ENCODE data around the gene CDH5. TPM values are rescaled to one million over a fixed set of nuclear protein-coding genes. Genes with fewer than 3 reads are reported as not detected.

The CDH5 gene
- total RNA-seq, 1 experiment from 2014 or later: 0.26 TPM

DNA sequence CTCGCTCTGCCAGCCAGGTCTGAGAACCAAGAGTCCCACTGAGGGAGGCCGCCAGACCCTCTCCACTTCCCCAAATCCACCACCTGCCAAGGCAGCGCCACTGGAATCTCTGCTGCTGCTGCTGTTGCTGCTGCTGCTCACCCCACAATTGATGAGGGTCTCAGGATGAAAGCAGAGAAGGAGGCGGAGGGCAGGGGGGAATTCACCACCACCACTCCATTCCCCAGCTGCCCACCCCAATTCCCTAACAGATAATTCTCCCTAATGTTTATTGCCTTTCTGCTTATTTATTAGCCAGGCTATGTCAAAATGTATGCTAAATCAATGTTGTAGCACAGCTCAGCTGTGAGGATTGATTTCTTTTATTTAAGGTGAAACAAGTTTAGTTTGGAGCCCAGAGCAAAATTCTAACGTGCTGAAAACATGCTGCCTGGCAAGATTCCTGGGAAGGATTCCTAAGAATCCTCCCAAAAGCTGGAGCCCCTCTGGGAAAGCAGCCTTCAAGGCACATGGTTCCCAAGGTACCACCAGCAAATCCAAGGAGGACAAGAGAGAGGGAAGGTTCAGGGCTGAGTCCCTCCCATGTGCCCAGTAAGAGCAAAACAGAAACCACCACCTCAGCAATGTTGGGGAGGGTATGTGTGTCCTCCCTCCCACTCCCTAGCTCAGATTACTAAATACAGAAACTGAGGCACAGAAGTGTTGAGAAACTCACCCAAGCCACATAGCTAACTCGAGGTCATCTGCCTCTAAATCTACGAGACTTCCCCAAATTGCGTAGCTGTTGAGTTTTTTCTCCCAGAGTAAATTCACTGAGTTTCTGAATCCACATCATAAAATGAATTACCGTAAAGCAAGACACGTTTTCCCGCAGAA lies 12.2 kb upstream of the CDH5 start:
- BruUV-seq (replicated peaks): no TSS peak
- TF ChIP-seq, protein P1, sequence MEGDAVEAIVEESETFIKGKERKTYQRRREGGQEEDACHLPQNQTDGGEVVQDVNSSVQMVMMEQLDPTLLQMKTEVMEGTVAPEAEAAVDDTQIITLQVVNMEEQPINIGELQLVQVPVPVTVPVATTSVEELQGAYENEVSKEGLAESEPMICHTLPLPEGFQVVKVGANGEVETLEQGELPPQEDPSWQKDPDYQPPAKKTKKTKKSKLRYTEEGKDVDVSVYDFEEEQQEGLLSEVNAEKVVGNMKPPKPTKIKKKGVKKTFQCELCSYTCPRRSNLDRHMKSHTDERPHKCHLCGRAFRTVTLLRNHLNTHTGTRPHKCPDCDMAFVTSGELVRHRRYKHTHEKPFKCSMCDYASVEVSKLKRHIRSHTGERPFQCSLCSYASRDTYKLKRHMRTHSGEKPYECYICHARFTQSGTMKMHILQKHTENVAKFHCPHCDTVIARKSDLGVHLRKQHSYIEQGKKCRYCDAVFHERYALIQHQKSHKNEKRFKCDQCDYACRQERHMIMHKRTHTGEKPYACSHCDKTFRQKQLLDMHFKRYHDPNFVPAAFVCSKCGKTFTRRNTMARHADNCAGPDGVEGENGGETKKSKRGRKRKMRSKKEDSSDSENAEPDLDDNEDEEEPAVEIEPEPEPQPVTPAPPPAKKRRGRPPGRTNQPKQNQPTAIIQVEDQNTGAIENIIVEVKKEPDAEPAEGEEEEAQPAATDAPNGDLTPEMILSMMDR (conservative IDR thresholded peaks at IDR 0.05; ENCODE audit: low read depth, low read length): no peak
- TF ChIP-seq EZH2 (IDR thresholded peaks at IDR 0.05; ENCODE audit: borderline replicate concordance, low read depth, low read length, poor library complexity, severe bottlenecking): no peak
- H3K36me3 ChIP-seq (ENCODE audit: insufficient read depth, low read length, poor library complexity, severe bottlenecking): no peaks in the 10 kb centered on the region
- POLR2A ChIA-PET (ENCODE audit: low non-redundant PET): no interaction called here
- H3K4me1 ChIP-seq (ENCODE audit: insufficient read depth, low read length, poor library complexity, severe bottlenecking): no peaks in the 10 kb centered on the region
- no peak overlapping the region for H3K4me3 ChIP-seq (ENCODE audit: low read depth, low read length, poor library complexity, severe bottlenecking)
- H3K27ac ChIP-seq (ENCODE audit: low read depth, low read length, poor library complexity, severe bottlenecking): no peak overlapping the region
- CTCF ChIA-PET: interaction anchor here (0.6 kb wide), 1 partner anchor 9 kb away, joined by 5 read pairs; no protein-coding TSS in a partner anchor
- H3K9me3 ChIP-seq (ENCODE audit: low read depth, low read length, poor library complexity, severe bottlenecking): no peaks in the 10 kb centered on the region
- intact Hi-C loops (cut with micrococcal nuclease; ENCODE audit: unreplicated experiment): no loop called here
- DNase-seq (ENCODE audit: low spot score): no peak
- H3K27me3 ChIP-seq (replicated peaks; ENCODE audit: insufficient read depth, low read depth, low read length, poor library complexity): no peaks in the 10 kb centered on the region

DNA sequence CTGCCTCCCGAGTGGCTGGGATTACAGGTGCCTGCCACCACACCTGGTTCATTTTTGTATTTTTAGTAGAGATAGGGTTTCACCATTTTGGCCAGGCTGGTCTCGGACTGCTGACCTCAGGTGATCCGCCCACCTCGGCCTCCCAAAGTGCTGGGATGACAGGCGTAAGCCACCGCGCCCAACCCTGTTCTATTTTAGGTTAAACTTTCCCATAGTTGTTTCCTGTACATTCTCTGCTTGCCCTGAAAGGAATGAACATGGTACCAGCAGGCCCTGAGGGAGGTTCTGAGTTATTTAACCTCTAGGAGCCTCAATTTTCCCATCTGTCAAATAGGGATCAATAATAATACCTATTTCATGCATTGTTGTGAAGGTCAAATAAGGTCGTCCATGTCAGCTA lies 11.0 kb upstream of the CDH5 start:
- no peaks in the 10 kb centered on the region for H3K4me1 ChIP-seq (ENCODE audit: insufficient read depth, low read length, poor library complexity, severe bottlenecking)
- no peaks in the 10 kb centered on the region for H3K36me3 ChIP-seq (ENCODE audit: insufficient read depth, low read length, poor library complexity, severe bottlenecking)
- H3K4me3 ChIP-seq (ENCODE audit: low read depth, low read length, poor library complexity, severe bottlenecking): no peak overlapping the region
- no peaks in the 10 kb centered on the region for H3K27me3 ChIP-seq (replicated peaks; ENCODE audit: insufficient read depth, low read depth, low read length, poor library complexity)
- no peak for TF ChIP-seq EZH2 (IDR thresholded peaks at IDR 0.05; ENCODE audit: borderline replicate concordance, low read depth, low read length, poor library complexity, severe bottlenecking)
- TF ChIP-seq, protein P1 (conservative IDR thresholded peaks at IDR 0.05; ENCODE audit: low read depth, low read length): no peak
- BruUV-seq (replicated peaks): no TSS peak
- H3K27ac ChIP-seq (ENCODE audit: low read depth, low read length, poor library complexity, severe bottlenecking): no peak overlapping the region
- ChIA-PET CTCF (interaction anchor here (0.6 kb wide), 1 partner anchor 9 kb away, joined by 12 read pairs; no protein-coding TSS in a partner anchor), POLR2A (ENCODE audit: low non-redundant PET) (no interaction called here)
- intact Hi-C loops (cut with micrococcal nuclease; ENCODE audit: unreplicated experiment): no loop called here
- H3K9me3 ChIP-seq (ENCODE audit: low read depth, low read length, poor library complexity, severe bottlenecking): no peaks in the 10 kb centered on the region
- no peak for DNase-seq (ENCODE audit: low spot score)

DNA sequence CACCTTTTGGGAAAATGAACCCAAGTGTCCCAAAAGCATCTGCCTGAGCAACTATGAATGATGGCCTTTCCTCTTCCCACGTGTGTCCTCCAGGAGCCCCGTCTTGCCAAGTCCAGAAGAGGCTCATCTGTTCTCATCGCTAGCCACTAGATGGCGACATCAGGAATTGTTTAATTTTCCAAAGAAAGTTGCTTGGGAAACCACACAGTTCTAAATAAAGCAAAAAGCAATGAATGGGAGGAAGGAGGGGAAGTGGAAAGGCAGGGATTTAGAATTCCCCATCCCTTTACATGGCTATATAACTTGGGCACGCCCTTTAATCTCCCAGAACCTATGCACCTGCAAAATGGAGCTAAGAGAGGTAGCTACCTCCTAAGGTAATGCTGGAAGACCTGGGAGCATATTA lies 9.0 kb upstream of the CDH5 start:
- CTCF ChIA-PET: interaction anchor here (1.0 to 1.1 kb wide), 2 partner anchors 12 to 14 kb away, joined by 4 to 6 read pairs; no protein-coding TSS in a partner anchor
- BruUV-seq (replicated peaks): no TSS peak
- no peak overlapping the region for H3K4me3 ChIP-seq (ENCODE audit: low read depth, low read length, poor library complexity, severe bottlenecking)
- TF ChIP-seq, protein P1 (conservative IDR thresholded peaks at IDR 0.05; ENCODE audit: low read depth, low read length): peak; percentile 87
- TF ChIP-seq EZH2 (IDR thresholded peaks at IDR 0.05; ENCODE audit: borderline replicate concordance, low read depth, low read length, poor library complexity, severe bottlenecking): no peak
- no peaks in the 10 kb centered on the region for H3K4me1 ChIP-seq (ENCODE audit: insufficient read depth, low read length, poor library complexity, severe bottlenecking)
- peak; percentile 87 for DNase-seq (ENCODE audit: low spot score)
- H3K27me3 ChIP-seq (replicated peaks; ENCODE audit: insufficient read depth, low read depth, low read length, poor library complexity): no peaks in the 10 kb centered on the region
- POLR2A ChIA-PET (ENCODE audit: low non-redundant PET): no interaction called here
- intact Hi-C loops (cut with micrococcal nuclease; ENCODE audit: unreplicated experiment): loop anchor here (2.0 kb wide), 1 partner anchor 125 kb away; no protein-coding TSS in a partner anchor
- no peaks in the 10 kb centered on the region for H3K9me3 ChIP-seq (ENCODE audit: low read depth, low read length, poor library complexity, severe bottlenecking)
- no peaks in the 10 kb centered on the region for H3K36me3 ChIP-seq (ENCODE audit: insufficient read depth, low read length, poor library complexity, severe bottlenecking)
- H3K27ac ChIP-seq (ENCODE audit: low read depth, low read length, poor library complexity, severe bottlenecking): no peak overlapping the region

Data from A673 (cell line).